ENCODE results near the gene SCT.

- TF ChIP-seq CTCF (IDR thresholded peaks at IDR 0.05), result no peak
- no peak for TF ChIP-seq ZFX (IDR thresholded peaks at IDR 0.05; ENCODE audit: borderline replicate concordance)
Observed at GRCh38 chr11:614021-614622, 12.9 kb downstream of the SCT start.
